GM18508 (cell line): ENCODE measurements around the gene SRCAP.

Source experiments
- ATAC-seq: cut with Tn5 transposase; IDR thresholded peaks from one replicate; pipeline ENCODE4 v1.9.1; 2021; ENCODE audit warnings: moderate number of reproducible peaks; ENCODE audit not compliant: insufficient read depth, unreplicated experiment

Gene SRCAP

DNA sequence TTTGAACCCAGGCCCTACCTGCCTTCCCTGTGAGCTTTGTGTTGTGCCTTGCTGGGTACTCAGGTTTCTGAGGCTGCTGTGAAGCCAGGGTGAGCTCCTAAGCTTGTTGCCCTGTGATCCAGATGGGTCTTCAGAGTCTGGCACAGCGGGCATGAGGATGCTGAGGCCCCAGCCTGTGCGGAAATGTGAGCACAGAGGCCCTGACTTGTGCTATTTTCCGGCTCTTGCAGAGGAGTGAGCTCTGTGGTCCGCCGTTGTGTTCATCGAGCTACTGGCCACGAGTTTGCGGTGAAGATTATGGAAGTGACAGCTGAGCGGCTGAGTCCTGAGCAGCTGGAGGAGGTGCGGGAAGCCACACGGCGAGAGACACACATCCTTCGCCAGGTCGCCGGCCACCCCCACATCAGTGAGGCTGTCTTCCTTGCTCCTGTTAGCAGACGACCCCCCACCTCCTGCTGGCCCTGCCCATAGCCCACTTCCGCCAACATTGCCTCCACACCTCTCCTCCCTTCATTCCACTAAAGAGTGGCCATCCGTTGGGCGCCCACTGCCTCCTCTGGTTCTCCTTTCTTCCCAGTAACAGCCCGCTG lies 52.0 kb downstream of the SRCAP start:
- no peak for ATAC-seq

- ATAC-seq, result no peak
Observed at GRCh38 chr16:30753596-30753995, 54.6 kb downstream of the SRCAP start.

DNA sequence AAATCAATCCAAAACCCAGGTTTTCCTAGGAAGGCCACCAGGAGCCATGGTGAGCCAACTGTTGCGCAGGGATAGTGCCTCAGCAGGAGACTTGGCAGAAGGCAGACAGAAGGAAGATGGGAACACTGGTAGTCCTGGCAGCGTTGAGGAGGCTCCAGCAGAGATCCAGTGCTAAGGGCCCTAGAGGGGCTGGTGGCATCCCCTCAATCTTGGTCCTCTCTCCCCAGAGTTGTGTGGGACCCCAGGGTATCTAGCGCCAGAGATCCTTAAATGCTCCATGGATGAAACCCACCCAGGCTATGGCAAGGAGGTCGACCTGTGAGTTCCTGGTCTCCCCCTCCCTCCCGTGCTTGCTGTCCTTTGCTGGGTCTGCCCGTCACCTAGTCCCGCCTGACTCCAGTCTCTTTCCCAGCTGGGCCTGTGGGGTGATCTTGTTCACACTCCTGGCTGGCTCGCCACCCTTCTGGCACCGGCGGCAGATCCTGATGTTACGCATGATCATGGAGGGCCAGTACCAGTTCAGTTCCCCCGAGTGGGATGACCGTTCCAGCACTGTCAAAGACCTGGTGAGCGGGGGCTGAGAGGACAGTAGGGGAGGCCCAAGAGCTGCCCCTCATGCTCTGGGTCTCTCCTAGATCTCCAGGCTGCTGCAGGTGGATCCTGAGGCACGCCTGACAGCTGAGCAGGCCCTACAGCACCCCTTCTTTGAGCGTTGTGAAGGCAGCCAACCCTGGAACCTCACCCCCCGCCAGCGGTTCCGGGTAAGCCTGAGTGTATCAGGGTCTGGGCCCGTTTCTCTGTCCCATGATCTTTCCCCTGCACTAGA lies 57.2 kb downstream of the SRCAP start:
- no peak for ATAC-seq

DNA sequence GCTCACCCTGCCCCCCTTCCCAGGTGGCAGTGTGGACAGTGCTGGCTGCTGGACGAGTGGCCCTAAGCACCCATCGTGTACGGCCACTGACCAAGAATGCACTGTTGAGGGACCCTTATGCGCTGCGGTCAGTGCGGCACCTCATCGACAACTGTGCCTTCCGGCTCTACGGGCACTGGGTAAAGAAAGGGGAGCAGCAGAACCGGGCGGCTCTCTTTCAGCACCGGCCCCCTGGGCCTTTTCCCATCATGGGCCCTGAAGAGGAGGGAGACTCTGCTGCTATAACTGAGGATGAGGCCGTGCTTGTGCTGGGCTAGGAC lies 57.8 kb downstream of the SRCAP start:
- no peak for ATAC-seq

DNA sequence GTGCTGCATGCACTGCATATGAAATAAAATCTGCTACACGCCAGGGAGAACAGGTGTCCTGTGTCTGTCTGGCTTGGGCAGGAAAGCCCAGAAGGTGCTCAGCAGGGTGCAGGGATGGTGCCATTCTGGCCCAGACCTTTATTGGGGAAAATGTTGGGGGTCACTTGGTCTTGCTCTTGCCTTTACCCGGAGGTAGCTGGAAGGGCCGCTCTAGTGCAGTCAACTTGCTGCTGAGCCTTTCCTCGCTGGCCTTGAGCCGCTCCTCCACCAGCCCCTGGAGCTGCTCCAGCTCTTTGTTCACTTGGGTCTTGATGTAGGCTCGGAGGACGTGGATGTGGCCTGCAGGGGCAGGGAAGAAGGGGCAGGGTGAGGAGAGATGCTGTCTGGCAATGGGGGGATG lies 58.3 kb downstream of the SRCAP start:
- ATAC-seq, result no peak

DNA sequence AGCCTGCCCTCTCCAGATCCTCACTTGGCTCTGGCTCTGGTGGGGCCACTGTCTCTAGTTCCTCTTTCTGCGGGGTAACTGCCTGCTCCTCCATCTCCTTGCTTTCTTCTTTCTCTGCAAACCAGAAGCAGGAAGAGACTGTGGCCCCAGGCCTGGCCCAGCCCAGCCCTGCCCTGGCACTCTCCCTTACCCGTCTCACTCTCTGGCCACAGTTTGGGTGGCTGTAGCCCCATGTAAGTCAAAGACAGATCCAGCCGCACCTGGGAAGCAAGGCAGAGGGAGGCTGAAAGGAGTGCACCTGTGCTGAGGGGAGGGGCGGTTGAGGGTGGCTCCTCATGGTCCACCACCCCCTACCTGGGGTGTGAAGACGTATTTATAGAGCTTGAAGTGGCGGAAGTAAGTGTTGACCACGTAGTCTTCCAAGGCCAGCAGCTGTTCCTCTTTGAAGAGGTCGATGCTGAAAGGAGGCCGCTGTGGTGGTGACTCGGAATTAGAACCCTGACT lies 60.1 kb downstream of the SRCAP start:
- no peak for ATAC-seq

DNA sequence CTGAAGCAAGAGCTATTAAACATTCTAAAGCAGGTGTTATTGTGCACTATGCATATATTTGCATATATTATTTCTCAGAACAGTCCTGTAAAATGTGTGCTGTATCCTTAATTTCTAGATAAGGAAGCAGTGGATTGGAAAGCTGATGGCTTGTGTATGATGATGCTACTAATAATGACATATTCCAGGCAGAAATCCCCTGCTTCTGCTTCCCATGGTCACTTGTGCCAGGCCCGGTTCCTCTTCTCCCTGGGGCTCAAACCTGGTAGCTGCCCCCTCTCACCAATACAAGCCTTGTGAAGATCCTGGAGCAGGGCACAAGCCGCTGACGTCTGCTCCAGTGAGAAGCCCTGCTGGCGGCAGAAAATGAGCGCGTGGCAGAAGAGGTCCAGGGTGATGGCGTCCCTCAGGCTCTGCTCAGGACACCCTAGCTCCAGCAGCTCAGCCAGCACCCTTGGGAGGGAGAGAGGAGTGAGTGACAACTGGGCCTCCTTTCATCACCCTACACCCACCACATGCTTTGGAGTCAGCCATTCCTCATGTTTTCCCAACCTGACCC lies 61.1 kb downstream of the SRCAP start:
- no peak for ATAC-seq

DNA sequence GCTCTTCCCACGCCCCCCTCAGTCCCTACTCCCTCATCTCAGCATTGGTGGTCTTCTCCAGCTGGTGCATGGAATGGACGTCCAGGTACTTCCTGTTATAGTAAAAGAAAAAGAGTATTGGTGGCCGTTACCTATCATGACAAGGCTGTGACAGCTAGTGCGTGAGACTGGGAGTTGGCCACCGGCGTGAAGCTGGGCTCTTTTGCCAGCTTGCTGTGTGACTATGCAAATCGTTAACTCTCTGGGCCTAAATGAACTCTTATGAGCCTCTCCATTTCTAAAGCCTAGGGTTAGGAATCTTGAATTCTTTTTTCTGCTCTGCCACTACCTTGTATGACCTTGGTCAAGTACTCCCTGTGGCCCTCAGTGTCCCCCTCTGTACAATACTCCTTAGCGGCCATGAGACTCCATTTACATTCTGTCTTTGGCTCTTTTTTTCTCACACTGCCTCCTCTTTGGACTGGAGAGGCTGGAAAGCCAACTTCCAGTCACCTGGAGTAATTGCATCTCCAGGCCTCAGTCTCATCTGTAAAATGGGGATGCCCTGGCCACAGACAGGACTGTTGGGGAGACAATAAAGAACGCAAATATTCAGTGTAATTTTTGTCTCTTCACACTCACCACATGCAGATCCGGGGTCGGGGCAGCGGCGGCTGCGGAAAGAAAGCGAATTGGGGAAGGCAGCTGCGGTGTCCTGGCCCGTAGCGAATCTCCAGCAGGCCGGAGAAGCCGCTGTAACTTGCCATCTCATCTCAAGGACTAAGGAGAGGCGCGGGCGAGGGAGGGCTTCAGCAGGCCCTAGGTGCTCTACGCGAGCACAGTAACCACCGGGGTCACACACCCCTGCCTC lies 61.8 kb downstream of the SRCAP start:
- no peak for ATAC-seq

DNA sequence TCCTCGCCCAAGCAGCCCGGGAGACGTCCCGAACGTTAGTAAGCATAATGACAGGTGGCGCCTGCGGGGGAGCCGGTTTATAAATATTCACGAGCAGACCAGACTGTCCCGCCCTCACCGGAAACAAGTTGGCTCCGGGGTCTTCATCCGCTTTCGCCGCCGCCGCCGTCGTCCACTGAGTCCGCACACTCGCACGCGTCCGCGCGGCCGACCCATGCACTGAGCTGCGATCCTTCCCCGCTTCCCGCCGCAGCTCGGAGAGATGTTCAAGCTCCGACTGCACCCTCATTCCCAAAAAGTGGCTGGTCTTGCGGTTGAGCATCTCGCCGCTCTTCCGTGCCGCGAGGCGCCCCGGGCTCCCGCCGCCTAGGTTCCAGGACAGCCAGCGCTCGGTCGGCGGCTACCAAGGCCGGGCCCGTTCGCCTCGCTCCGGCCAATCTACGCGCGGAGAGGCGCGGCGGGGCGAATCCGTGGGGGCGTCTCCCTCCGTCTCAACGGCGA lies 62.5 kb downstream of the SRCAP start:
- no peak for ATAC-seq

- peak; percentile 72 for ATAC-seq
Observed at GRCh38 chr16:30761928-30762902, 63.2 kb downstream of the SRCAP start, which contains the start of the genes CFAP119 and RNF40. TSS of gene CFAP119 (minus strand) at chr16:30762062. CDS start at chr16:30761748, 314 bp downstream. TSS of gene RNF40 (plus strand) at chr16:30762322. CDS start at chr16:30762546, 224 bp downstream.

DNA sequence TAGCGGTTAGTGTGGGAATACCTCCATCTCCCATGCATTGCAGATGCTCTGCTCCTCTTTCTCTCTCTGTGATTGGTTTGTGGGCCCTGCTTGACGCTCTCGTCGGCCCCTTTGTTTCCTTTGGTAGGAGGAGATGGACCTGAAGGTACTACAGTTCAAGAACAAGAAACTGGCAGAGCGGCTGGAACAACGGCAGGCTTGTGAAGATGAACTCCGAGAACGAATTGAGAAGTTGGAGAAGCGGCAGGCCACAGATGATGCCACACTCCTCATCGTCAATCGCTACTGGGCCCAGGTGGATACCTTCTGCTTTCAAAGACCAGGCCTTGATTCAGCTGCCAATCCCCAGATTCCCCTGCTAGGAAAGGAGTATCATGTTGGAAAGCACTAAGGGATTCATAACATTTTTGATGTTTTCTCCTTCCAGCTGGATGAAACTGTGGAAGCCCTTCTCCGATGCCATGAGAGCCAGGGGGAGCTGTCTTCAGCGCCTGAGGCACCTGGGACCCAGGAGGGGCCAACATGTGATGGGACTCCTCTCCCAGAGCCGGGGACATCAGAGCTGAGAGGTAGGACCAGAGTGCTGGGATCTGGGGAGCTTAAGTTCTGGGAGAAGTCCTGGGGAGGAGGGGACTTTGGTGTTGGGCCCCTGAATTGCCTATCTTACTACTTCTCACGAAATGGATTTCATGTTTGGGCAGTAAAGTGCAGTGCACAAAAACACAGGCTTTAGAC lies 64.2 kb downstream of the SRCAP start:
- ATAC-seq, result no peak

DNA sequence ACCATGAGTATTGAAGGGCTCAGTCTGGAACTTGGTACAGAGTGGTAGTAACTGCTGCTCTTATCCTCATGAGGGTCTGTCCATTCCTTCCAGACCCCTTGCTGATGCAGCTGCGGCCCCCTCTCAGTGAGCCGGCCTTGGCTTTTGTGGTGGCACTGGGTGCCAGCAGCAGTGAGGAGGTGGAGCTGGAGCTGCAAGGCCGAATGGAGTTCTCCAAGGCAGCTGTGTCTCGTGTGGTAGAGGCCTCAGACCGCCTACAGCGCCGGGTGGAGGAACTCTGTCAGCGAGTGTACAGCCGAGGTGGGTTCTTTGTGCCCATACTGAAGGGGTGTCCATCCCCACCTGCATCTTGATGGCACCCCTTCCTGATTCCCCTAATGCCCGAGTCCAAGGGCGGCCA lies 65.1 kb downstream of the SRCAP start:
- no peak for ATAC-seq

DNA sequence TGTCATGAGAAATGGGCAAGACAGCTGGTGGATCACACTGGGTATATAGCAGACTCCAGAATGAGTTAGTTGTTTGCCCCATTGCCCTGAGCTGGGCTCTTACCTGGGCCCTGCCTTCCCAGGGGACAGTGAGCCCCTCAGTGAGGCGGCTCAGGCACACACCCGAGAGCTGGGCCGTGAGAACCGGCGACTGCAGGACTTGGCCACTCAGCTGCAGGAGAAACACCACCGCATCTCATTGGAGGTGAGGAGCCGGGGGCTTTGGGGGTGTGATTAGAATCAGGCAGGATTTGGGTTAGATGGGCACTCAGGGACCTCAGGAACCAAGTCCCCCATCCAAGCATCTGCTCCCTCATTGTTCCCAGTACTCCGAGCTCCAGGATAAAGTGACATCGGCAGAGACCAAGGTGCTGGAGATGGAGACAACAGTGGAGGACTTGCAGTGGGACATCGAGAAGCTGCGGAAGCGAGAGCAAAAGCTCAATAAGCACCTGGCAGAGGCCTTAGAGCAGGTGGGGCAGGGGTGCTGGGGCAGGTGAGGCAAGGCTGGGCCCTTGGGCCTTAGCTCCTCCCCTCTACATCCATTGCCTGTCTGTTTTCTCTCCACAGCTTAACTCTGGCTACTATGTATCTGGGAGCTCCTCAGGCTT lies 66.0 kb downstream of the SRCAP start:
- ATAC-seq, result no peak

- no peak for ATAC-seq
Observed at GRCh38 chr16:30766206-30766932, 67.4 kb downstream of the SRCAP start.

DNA sequence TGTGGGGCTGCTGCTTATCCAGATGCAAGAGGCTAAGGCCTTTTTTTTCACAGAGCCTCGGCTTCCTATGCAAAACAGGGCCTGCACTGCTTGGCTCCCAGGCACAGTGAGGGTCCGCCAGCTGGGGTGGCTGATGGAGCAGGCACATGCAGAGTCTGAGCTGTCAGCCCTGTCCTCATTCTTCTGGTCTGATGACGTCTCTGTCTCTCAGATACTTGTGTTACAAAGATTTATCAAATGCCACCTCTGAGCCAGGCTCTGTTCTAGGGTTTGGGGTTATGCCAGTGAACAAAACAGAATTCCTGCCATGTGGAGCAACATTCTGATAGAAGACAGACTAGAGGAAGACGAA lies 67.9 kb downstream of the SRCAP start:
- no peak for ATAC-seq

GRCh38 chr16:30767767-30768465 lies 68.9 kb downstream of the SRCAP start:
- ATAC-seq, result no peak

DNA sequence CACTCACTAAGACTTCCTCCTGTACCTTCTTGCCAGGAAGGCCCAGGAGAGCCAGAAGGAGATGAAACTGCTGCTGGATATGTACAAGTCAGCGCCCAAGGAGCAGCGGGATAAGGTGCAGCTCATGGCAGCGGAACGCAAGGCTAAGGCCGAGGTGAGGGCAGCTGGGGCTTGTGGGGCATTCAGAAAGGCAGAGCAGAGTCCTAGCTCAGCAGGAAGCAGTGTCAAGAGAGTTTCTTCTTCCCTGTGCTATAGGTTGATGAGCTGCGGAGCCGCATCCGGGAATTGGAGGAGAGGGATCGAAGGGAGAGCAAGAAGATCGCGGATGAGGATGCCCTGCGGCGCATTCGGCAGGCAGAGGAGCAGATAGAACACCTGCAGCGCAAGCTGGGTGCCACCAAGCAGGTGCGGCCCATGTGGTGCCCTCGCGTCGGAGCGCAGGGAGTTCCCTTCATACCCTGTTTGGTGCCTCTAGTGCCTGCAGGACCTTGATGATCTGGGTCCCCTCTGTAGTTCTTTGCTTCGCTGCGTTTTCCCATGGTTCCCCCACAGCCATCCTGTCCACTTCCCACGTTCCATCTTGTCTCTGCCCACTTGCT lies 69.7 kb downstream of the SRCAP start:
- no peak for ATAC-seq
